ENCODE data around the gene SSNA1. TPM values are rescaled to one million over a fixed set of nuclear protein-coding genes. Genes with fewer than 3 reads are reported as not detected.

Gene SSNA1
- total RNA-seq, 1 experiment from 2014 or later: 62.3 TPM

DNA sequence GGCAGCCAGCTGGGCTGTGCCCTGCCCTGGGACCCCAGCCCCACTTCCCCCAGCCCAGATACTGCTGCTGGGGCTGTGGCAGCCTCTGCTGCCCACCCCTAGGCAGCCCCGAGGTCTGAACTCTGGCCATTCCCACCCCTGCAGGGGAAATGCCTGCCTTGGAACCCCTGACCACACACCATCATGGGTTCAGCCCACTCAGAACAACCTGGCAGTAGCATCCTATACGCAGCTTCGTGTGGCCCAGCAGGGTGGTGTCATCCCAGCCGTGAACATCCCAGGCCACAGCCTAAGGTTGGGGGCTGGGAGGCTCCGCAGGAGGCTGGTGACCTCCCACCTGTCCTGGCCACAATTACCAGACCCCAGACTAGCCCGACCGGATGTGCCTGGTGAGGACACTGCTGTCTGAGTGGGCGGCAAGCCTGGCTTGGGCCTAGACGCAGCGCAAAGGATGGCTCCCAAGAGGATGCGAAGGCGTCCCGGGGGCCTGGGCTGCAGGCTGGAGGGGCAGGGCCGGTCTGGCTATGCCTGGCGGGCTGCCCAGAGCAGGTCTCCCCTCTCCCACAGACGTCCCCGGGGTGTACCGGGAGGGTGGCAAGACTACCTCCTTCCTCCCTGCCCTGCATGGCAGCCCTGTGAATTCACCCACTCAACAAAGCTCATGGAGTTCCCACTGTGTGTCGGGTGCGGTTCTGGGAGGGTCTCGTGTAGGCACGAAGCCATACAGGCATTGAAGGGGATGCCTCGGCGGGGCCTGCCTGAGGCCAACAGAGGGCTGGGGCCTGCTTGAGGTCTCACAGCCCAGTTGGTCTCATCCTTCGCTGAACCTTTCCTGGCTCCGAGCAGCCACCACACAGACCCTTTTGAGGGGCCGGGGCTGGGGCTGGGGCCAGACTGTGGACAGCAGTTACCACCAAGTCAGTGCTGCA is 40.8 kb downstream of the SSNA1 start:
- Mint-ChIP-seq H3K36me3 (ENCODE audit: insufficient read depth, unreplicated experiment) (peaks cover 4% of the 10 kb centered on the region), H3K4me1 (ENCODE audit: low read depth, unreplicated experiment) (peaks cover 13% of the 10 kb centered on the region), H3K27me3 (ENCODE audit: insufficient read depth, unreplicated experiment) (no peaks in the 10 kb centered on the region), H3K9me3 (ENCODE audit: unreplicated experiment) (no peaks in the 10 kb centered on the region), H3K4me3 (ENCODE audit: unreplicated experiment) (no peak overlapping the region), H3K27ac (ENCODE audit: unreplicated experiment) (no peak overlapping the region)
- no peak overlapping the region for H3K4me3 ChIP-seq (ENCODE audit: low read depth, low read length)
- DNase-seq: no peak
- BruUV-seq (replicated peaks): no TSS peak
- H3K9me3 ChIP-seq: no peaks in the 10 kb centered on the region
- TF ChIP-seq, protein P1, sequence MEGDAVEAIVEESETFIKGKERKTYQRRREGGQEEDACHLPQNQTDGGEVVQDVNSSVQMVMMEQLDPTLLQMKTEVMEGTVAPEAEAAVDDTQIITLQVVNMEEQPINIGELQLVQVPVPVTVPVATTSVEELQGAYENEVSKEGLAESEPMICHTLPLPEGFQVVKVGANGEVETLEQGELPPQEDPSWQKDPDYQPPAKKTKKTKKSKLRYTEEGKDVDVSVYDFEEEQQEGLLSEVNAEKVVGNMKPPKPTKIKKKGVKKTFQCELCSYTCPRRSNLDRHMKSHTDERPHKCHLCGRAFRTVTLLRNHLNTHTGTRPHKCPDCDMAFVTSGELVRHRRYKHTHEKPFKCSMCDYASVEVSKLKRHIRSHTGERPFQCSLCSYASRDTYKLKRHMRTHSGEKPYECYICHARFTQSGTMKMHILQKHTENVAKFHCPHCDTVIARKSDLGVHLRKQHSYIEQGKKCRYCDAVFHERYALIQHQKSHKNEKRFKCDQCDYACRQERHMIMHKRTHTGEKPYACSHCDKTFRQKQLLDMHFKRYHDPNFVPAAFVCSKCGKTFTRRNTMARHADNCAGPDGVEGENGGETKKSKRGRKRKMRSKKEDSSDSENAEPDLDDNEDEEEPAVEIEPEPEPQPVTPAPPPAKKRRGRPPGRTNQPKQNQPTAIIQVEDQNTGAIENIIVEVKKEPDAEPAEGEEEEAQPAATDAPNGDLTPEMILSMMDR (IDR thresholded peaks at IDR 0.05; ENCODE audit: insufficient read depth in 1 of 2, low read depth in 1 of 2, low read length in 1 of 2, severe bottlenecking in 1 of 2, unreplicated experiment in 1 of 2): no peak
- CTCF ChIA-PET: interaction anchor here (0.6 to 0.7 kb wide), 2 partner anchors 11 to 180 kb away, joined by 3 to 5 read pairs; no protein-coding TSS in a partner anchor
- H3K27me3 ChIP-seq (replicated peaks; ENCODE audit: control insufficient read depth, insufficient read depth, low read length): no peaks in the 10 kb centered on the region
- POLR2A ChIA-PET: interaction anchor here (0.6 to 0.7 kb wide), 2 partner anchors 12 to 59 kb away, joined by 3 to 4 read pairs; partner anchors contain the start of gene TUBB4B
- intact Hi-C loops (cut with micrococcal nuclease; ENCODE audit: unreplicated experiment): no loop called here
- no peaks in the 10 kb centered on the region for H3K36me3 ChIP-seq (ENCODE audit: control insufficient read depth, insufficient read depth, low read length)
- H3K4me1 ChIP-seq: peaks cover 38% of the 10 kb centered on the region

- no peaks in the 10 kb centered on the region for H3K9me3 Mint-ChIP-seq (ENCODE audit: unreplicated experiment)
- Histone ChIP-seq H3K4me3 (ENCODE audit: low read depth, low read length) (no peak overlapping the region), H3K9me3 (no peaks in the 10 kb centered on the region), H3K27me3 (replicated peaks; ENCODE audit: control insufficient read depth, insufficient read depth, low read length) (no peaks in the 10 kb centered on the region), H3K36me3 (ENCODE audit: control insufficient read depth, insufficient read depth, low read length) (no peaks in the 10 kb centered on the region), H3K4me1 (peaks cover 38% of the 10 kb centered on the region)
- no TSS peak for BruUV-seq (replicated peaks)
- TF ChIP-seq, protein P1 (IDR thresholded peaks at IDR 0.05; ENCODE audit: insufficient read depth in 1 of 2, low read depth in 1 of 2, low read length in 1 of 2, severe bottlenecking in 1 of 2, unreplicated experiment in 1 of 2): no peak
- no peaks in the 10 kb centered on the region for H3K27me3 Mint-ChIP-seq (ENCODE audit: insufficient read depth, unreplicated experiment)
- no peak overlapping the region for H3K4me3 Mint-ChIP-seq (ENCODE audit: unreplicated experiment)
- peaks cover 18% of the 10 kb centered on the region for H3K4me1 Mint-ChIP-seq (ENCODE audit: low read depth, unreplicated experiment)
- ChIA-PET POLR2A (interaction anchor here (0.6 to 0.7 kb wide), 2 partner anchors 11 to 60 kb away, joined by 3 to 4 read pairs; partner anchors contain the start of gene TUBB4B), CTCF (interaction anchor here (0.6 to 0.7 kb wide), 2 partner anchors 10 to 181 kb away, joined by 3 to 5 read pairs; no protein-coding TSS in a partner anchor)
- intact Hi-C loops (cut with micrococcal nuclease; ENCODE audit: unreplicated experiment): no loop called here
- no peak for DNase-seq
- no peak overlapping the region for H3K27ac Mint-ChIP-seq (ENCODE audit: unreplicated experiment)
- peaks cover 9% of the 10 kb centered on the region for H3K36me3 Mint-ChIP-seq (ENCODE audit: insufficient read depth, unreplicated experiment)
Measured at GRCh38 chr9:137229903-137230704, 41.6 kb downstream of the SSNA1 start.

Data from Caco-2 (cell line).